DOHH2 (cell line): Measurements from ENCODE around the gene NEUROD4.

Experiments
- CTCF ChIP-seq: fragments of 200-600 bp; sonication (generic); IDR thresholded peaks from one replicate; pipeline ENCODE4 v1.5.1; 2014; ENCODE audit warnings: antibody characterized with exemption, mild to moderate bottlenecking, low read depth, low read length; ENCODE audit not compliant: poor library complexity, severe bottlenecking
- EZH2phosphoT487 ChIP-seq: fragments of 200-600 bp; sonication (generic); IDR thresholded peaks from 2 replicates; pipeline ENCODE4 v1.6.1; 2017; ENCODE audit warnings: borderline replicate concordance, mild to moderate bottlenecking, antibody characterized with exemption, low read length, moderate library complexity, mixed read lengths

- TF ChIP-seq CTCF (no peak), EZH2phosphoT487 (no peak)
These were observed 29.9 kb downstream of the NEUROD4 start for GRCh38 chr12:55049676-55050075.
